Stimulated activated CD4-positive, alpha-beta T cell treated with anti-CD3 and anti-CD28 coated beads, Interleukin-1b, Interleukin-23, amount 100 ng/mL, for 48 hours (primary cell): ENCODE results near the gene CRACDL.
A peak's percentile ranks its signal among the peaks of the same experiment; 100 is the strongest.

ENCODE experiments used
- DNase-seq: peaks from one replicate; pipeline ENCODE4 v3.0.0-alpha.2; 2020

Gene CRACDL, protein sequence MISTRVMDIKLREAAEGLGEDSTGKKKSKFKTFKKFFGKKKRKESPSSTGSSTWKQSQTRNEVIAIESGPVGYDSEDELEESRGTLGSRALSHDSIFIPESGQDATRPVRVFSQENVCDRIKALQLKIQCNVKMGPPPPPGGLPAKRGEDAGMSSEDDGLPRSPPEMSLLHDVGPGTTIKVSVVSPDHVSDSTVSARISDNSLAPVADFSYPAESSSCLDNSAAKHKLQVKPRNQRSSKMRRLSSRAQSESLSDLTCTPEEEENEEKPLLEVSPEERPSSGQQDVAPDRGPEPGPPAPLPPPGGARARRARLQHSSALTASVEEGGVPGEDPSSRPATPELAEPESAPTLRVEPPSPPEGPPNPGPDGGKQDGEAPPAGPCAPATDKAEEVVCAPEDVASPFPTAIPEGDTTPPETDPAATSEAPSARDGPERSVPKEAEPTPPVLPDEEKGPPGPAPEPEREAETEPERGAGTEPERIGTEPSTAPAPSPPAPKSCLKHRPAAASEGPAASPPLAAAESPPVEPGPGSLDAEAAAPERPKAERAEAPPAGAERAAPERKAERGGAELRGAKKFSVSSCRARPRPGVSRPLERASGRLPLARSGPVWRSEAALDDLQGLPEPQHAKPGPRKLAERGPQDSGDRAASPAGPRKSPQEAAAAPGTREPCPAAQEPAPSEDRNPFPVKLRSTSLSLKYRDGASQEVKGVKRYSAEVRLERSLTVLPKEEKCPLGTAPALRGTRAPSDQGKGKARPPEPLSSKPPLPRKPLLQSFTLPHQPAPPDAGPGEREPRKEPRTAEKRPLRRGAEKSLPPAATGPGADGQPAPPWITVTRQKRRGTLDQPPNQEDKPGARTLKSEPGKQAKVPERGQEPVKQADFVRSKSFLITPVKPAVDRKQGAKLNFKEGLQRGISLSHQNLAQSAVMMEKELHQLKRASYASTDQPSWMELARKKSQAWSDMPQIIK

DNA sequence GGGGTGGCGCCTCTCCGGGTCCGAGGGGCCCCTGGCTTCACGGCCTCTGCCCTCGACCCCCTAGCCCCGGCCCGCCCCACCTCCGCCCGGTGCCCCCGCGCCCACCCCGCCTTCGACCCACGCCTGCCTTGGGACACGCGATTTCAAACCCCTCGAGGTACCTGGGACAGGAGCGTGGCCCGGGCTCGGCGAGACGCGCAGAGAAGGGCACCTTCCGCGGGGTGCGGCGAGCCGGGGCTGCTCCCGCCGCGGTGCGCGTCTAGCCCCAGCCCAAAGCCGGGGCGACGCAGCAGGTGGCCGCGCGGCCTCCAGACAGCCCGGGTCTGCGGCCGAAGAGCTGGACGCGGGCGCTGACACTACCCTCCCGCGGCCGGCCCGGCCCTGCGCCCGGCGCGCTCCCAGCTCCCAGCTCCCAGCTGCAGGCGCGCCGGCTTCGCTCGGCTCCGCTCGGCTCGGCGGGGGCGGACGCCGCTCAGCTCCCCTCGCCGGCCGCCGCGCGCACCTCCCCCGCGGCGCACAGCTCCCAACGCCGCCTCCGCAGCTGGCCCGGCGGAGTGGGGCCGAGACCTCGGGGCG lies at the start of gene CRACDL:
CRACDL (minus strand) TSS at position 449 of the 576 bp plus-strand sequence. CDS start 89,425 bp downstream, outside the sequence.
- no peak for DNase-seq

DNA sequence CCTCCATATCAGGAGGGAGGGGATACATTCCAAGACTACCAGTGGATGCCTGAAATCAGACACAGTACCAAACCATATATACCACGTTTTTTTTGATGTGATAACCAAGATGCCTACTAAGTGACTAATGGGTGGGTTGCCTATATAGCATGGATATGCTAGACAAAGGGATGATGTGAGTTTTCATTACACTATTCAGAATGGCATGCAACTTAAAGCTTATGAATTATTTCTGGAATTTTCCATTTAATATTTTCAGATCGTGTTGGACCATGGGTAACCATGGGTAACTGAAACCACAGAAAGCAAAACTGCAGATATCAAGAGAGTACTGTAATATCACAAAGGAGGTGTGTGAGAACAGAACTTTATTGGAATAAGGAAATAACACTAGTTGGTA lies 39.6 kb upstream of the CRACDL start:
- DNase-seq, result no peak

DNA sequence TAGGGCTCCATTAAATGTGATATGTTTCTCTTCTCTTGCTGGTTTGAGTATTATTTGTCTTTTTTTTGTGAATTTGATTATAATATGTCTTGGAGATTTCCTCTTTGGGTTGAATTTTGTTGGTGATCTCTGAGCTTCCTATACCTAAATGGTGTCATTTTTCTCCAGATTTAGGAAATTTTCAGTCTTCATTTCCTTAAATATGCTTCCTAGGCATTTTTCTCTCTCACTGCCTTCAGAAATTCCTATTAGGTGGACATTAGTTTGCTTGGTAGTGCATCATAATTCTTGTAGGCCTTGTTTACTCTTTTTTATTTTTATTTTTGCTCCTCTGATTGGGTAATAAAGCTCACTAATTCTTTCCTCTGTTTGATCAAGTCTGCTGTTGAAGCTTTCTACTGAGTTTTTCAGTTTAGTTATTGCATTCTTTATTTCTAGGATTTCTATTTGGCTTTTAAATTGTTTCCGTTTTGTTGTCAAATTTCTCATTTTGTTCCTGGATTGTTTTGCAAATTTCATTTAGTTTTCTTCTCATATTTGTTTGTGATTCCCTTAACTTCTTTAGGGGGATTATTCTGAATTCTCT lies 36.6 kb upstream of the CRACDL start:
- DNase-seq, result no peak

DNA sequence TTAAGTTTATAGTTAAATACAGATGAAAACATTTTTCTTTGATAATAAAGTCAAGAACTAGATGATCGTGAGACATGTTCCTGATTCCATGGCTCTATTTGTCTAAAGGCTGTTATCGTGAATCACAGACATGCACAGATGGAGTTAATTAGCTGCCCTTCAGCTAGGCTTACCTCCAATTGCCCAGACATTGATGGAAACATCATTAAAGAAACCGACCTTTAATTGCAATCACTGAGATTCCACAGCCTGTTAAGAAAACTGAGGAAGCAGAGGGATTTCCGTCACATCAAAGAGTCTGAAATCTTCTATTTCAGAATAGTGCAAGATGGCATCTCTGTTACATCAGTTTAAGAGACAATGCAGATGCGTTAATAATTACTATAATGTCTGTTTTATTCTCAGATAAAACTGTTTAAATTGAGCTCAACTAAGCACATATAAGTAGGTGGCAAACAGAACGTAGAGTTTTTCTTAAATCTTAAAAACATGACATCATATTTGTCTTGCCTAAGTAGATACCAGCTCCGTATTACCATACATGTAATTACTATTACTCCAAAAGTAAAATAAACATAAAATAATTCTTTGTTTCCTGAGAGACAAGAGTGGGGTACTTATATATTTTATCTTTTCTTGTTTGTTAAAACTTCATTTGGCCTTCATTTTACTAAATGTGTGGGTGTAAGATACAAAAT lies 23.9 kb upstream of the CRACDL start:
- DNase-seq, result no peak

DNA sequence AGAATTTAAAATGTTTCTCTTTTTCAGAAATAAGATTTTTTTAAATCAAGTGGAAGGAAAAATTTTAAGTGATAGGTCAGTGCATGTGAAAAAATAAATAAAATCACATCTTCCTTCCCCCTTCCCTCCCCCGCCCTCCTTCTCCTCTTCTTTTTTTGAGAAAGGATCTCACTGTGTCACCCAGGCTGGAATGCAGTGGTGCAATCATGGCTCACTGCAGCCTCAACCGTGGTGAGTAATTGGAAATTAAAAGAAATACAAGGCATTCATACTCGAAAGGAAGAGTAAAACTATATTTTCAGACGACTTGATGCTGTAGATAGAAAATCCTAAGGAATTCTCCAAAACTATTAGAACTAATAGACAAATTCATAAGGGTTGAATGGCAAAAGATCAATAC lies 16.9 kb upstream of the CRACDL start:
- DNase-seq, result no peak

DNA sequence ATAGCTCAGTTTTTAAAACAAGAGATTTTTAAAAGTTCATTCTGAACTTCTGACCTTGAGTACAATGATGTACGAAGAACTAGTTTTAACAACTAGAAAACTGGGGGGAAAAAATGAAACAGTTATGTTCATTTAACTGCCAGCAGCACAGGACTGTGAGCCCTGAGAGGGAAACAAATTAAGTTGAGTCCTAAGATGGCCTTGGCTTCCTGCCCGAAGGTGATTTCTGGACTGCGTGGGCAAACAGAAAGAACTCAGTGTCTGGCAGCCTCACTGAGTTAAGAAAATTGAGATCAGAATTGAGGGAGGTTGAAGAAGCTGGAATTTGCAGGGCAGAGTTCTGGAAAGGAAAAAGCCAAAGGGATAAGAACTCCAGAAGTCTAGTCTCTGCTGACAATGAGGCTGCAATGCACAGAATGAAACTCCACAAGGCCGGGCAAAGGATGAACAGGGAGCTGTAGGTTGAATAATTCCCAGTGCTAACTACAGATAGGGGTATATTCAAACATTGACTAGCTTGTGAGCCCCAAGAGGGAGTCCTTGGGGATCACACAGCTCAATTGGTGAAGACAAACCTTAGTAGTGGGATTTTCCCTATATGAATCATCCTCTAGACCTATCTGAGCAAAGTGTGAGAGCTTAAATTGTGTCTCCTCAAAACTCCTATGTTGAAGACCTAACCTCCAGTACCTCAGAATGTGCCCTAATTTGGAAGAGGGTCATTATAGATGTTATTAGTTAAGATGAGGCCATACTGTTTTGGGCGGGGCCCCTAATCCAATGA lies 13.1 kb upstream of the CRACDL start:
- no peak for DNase-seq

DNA sequence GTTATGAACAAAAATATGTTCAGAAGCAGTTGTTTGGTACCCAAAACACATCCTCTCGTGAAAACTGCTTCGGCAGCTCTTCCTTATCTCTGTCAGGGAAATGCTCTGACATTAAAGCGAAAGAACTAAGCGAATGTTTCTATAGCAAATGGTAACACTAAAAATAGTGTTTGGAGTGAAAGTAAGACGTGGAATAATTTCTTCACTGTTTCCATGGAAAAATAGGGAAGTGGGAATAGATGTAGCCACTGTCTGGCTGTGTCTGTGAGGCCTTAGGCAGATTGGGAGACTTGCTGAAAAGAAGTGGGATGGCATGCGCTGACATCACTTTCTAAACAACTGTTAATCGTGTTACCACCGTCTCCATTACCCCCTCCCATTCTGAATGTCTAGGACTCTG lies 11.5 kb upstream of the CRACDL start:
- DNase-seq, result no peak

DNA sequence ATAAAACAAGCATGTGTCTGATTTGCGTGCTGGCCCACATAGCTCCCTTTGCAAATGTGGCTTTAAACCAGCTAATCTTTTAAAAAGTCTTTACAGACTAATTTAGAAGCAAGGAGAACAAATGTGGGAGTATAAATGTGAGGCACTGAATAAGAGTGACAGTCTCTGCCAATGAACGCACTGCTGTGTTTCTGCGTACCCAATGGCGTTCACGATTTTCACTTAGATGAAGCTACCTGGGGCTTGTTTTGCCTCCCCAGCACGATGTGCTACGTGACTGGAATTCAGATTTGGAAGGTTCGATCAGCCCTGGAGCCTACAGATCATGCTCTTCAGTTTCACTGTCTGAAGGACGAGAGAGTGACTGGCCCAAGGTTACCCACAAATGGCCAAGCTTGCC lies 10.8 kb upstream of the CRACDL start:
- DNase-seq, result no peak

DNA sequence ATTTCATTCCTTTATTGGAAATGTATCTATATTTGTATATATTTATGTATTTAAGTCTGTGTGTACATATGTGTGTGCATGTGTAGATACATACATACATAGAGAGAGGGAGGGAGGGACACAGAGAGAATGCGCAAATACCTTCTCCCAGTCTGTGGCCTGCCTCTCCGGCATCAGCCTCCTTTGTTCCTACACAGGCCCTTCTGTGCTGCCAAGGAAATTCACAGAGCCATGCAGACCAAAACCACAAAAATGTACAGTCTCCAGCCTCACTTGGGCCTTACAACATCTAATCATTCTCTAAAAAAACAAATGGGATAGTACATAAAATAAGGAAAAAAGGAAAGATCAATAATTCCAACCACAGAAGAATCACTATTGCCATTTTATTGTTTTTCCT lies 8.8 kb upstream of the CRACDL start:
- DNase-seq, result no peak

DNA sequence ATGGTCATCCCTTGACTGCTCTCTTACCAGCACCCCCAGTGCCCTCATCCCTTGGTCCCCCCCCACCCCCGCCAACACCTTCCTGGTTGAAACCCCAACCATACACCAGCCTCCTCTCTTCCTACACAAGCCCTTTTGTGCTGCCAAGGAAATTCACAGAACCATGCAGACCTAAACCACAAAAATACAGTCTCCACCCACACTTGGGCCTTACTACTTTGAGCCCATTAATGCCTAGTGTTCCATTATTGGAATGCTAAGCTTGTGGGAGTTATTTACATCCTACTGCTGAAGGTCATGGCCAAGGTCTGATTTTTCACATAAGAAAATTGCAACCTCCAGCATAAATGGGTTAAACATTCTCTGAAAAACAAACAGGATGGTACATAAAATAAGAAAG lies 4.1 kb upstream of the CRACDL start:
- DNase-seq, result no peak

DNA sequence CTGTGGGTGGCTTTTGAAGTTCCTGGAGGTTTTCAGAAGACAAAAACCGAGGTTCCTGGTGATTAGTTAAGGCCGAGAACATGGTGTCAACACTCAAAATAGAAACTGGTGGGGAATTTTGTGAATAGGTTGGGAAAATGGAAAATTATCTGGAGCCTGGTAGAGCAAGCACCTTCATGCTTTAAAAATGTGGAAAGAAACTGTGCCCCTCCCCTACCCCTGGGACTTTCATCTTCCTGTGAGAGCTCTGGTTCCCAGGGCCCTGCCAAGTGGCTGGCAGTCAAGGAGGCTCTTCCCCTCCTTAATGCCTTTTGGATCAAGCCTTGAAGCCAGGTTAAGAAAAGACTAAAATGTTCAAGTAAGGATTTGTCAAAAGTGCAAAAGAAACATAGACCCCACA lies 1.9 kb upstream of the CRACDL start:
- DNase-seq, result no peak

DNA sequence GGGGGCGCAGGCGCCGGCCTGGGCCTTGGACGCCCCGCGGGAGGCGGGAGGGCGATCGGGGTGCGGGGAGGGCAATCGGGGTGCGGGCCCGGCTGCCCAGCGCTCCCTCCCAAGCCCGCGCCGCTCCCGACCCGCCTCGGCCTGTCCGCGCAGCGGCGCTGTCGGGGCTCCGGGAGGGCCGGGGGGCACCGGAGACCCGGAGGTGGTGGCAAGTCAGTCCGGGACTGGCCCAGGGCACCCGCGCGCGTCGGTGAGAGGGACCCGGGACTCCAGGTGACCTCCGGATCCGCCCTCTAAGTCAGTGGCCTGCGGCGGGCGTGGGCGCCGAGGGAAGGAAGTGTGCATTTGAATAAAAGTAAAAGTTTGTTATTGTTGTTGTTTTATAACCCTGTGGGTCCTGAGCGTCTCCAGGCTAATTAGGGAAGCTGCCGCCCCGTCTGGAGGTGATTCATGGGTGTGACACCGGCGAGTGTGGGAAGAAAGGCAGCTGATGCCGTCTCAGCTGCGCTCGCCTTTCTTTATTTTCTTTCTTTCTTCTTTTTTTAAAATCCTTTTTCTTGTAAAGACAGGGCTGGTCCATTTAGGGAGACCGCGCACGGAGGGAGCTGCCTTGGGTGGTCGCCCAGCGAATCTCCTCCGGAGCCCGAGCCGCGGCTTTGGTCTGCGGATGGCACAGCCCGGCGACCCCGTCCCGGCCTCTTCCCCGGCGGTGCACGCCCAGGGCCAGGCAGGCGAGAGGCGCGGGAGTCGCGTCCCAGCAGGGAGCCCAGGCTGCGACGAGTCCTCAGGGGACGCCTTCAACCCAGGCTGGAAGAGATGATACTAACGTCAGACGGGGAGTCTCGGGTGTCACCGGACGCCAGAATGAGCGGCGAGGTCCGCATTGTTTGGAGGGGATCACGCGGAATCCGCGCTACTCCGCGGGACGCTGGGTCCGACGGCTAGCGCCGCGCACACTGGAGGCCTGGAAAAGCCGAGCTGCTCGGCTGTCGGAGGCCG lies 627 bp upstream of the CRACDL start:
- DNase-seq, result peak; percentile 25

DNA sequence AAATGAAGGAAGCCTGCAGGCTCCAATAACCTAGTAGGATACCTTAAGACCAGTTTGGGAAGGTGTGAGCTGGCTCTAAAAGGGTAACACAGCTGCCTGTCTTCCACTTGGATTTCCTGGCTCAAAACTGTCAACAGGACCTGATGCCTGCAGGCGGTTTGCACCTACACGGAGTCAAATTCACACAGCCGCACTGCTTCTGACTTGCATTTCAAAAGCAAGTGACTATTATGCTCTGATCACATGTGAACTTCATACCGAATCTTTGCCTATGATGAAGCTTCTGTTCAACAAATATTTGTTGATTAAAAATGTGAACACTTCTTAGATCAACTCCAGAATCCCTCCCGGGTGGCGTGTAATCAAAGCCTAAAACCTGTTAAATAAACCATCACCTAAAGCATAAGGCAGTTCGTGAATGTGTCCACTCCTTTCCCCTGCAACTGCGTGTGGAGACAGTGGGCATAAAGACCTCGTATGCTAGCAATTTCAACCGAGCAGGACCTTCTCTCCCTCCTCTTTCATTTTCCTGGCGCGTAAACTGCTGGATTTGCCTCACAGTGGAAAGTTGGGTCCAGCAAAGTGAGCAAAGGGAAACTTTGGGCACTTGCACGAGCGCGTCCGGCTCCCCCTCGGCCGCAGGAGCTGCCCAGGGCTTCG lies 784 bp downstream of the CRACDL start:
- DNase-seq, result no peak

DNA sequence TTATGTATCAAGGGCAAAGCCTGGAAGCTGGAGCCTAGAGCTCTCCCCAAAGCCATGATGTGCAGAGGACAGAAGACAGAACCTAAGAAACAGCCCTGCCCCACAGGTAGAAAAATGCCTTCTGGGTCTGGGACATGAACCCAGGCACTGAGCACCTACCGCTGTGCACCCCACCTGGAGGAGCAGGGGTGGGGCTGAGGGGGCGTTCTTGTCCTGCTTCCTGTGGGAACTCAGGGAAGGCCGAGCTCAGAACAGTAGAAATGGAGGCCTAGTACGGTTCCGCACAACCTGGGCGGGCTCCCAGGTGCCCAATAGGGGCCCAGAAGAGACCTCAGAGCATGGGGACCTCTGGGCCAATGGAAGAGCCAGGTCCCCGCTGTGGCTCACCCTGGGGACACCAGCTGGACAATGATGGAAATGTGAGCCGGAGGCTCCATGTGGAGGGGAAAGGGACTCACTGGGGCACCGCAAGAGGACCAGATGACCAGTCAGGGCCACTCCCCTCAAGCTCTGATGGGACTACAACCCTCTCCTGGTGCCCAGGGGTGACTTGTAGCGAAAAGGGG lies 3.2 kb downstream of the CRACDL start:
- no peak for DNase-seq

DNA sequence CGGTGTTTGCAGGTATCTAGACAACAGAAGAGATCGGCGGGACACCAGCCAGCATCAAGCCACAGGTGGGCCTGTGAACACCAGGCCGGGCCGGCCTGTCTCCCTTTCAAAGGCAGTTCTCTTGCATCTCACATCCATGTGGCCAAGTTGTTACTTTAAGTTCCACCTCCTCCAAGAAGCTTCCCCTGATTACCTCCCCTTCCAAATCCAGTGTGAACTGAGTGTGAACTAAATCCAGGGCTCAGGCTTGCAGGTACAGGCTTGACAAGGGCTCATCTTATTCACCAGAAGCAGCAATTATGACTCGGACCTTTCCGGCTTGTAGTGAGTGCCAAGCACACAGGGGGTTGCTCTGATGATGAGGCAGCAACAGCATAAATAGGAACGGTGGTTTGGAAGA lies 3.9 kb downstream of the CRACDL start:
- no peak for DNase-seq

DNA sequence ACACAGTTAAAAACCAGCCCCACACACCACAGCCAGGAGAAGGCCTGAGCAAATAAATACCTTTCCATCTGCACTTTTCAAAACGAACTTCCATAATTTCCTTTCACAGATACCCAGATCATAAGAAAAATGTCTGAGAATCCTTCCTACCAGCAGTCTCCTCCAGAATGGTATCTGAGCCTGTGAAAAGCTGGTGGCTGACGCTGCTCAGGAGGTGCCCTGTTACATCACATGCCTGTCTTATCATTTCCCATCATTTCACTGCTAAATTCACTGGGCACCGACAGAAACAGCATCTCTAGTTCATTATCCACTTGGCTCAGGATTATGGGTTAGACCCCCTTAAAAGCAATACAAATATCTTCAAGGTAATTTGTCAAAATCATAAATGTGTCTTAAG lies 4.4 kb downstream of the CRACDL start:
- no peak for DNase-seq

DNA sequence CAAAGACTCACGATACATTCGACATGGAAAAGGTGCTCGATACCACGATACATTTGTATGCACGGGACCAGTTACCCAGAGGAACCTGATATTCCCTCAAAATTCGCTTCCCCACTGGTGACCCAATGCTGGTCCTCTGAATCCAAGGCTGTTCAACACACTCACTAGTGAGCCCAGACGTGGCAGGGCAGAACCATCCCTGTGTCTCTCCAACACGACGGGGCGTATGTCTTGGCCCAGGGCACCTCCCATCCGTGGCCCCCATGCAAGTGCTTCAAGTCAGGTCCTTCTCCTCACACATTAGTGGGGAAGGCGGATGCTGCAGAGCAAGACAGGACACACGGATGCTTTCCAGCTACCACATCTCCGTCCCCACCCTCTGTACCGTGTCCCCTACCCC lies 6.1 kb downstream of the CRACDL start:
- no peak for DNase-seq

DNA sequence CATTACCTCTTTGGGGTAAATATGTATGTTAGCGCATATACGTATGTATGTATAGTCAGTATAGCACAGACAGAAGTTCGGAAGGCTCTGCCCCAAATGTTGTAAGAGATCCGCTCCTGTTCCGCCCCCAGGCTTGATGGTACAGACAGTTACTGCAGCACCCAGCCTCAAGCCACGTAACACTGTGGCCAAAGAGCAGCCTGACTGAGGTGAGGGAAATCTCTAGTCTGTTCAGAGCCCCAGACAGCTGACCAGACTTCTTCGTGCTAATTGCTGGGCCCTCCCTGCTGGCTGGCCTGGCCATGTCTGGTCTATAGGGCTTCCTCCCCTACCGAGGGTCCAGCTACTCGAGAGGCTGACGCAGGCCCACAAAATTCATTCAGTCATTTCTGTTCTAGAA lies 7.8 kb downstream of the CRACDL start:
- no peak for DNase-seq

DNA sequence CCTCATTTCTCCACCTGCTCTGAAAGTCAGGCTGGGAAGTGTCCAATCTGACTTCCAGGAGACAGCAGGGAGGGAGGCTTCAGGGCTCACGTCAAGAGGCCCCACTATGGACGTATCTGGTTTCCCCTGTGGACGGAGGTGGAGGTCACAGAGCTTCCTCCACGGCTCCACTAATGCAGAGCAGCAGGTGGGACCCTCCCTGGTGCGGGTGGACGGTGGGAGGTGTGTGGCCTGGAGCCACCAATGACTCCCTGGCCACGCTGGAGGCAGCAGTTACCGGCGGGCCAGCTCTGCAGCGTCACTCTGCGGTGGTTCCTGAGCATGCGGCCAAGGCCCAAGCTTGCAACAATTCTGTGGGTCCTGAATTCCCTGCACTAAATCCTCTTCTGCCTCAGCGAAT lies 9.0 kb downstream of the CRACDL start:
- DNase-seq, result no peak

DNA sequence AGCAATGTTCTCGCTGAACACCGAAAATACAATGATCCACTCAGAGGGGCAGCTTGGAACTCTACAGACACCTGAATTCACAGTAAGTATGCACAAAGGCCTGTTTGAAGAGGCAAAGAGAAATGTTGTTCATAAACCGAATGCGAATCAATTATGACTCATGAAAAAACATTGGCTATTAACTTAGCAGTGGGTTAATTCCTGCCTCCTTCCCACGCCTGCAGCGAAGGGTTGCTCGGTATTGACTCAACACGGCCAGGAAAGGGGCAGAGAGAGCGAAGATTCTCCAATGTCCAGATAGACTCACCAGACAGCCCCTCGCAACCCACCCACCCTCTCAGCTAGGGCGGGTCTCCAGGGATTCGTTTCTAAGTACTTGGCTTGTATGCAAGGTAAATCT lies 9.4 kb downstream of the CRACDL start:
- no peak for DNase-seq
